IPS-11a (cell line): ENCODE measurements around the gene PTPRJ.
"Not testable (repeated sequence)": the region's sequence is repeated elsewhere in the genome, so short reads cannot be mapped to it uniquely, and the experiment has no call there.

ENCODE experiments used
- H3K4me3 ChIP-seq: one replicate; pipeline ENCODE4 v1.5.1; 2013; ENCODE audit warnings: low read depth, low read length, control low read depth

PTPRJ gene

DNA sequence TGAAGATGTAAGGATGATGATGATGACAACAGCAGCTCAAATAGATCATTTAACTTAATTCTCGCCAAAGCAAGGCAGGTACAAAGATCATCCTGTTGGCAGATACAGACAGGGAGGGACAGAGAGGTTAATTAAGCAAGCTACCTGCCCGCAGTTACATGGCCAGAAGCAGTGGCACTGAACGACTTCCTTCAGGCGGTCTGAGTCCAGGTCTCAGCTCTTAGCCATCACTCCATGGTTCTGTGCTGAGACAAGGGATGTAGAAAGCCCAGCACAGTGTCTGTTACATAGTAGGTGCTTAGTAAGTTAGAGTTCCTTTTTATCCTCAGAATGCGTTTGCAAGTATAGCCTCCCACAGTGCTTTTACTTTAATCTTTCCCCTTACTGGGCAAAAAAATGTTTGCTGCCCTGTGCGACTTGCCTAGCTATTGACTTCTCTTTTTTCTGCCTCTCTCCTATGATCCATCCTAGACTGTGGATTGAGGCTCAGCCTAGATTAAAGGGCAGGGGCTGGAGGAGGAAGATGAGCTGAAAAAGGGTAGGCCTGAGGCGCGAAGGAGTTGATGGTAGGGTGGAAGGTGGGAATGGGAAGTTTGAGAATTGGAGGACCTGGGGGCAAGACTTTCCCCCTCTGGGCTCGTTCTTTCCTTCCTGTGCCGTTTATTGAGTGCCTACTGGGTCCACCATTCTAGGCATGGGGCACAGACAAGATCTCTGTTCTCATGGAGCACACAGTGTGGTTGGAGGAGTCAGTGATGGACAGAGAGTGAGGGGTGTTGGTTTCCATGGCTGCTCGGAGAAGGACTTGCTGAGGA lies 128.1 kb downstream of the PTPRJ start:
- no peak overlapping the region for H3K4me3 ChIP-seq

DNA sequence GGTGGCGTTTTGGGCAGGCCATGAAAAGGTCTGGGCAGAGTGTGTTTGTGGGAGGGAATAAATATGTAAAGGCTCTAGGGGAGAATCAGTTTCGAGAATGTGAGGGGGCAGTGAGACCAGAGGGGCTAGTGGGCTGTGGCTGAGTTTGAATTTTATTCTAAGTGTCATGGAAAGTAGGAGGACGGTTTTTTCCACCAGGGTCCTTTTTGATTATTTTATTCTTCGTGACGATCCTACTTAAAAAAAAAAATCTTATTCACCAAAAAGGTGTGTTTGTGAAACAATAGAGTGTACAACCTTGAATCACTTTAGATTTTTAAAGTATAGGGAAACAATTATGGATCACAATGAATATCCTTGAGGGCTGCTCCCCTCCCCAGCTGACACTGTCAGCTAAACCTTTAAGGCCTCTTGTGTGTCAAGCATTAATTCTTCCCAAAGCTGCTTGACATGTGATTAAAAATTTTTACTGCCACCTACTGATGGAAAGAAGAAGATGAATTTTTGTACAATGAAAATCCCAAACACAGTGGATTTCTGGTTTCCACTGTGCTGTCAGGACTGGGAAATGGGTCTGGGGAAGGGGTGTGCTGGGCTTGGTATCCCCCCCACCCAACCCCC lies 128.8 kb downstream of the PTPRJ start:
- H3K4me3 ChIP-seq, result no peak overlapping the region

DNA sequence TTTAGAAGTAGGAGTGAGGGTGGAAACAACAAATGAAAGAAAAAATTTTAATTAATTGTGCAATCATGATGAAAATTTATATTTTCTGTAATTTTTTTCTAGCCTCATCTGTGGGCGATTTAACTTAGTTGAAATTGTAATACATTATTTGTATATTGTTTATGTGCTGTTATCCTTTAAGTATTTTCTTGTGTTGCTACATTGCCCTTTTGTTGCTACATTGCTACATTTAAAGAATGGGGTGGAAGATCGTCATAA lies 130.1 kb downstream of the PTPRJ start:
- H3K4me3 ChIP-seq, result no peak overlapping the region

- H3K4me3 ChIP-seq, result no peak overlapping the region
Measured at GRCh38 chr11:48111891-48112290, 131.5 kb downstream of the PTPRJ start.

DNA sequence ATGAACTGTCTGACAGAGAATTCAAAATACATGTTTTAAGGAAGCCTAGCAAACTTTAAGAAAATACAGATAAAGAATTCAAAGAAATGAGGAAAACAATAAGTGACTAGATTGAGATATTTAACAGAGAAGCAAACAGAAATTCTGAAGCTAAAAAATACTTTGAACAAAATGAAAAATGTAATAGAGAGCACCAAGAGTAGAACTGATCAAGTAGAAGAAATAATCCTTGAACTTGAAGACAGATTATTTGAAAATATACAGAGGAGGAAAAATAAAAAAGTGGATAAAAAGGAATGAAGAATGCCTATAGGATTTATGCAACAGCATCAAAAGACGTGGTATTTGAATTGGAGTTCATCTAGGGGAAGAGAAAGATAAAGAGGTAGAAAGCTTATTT lies 134.4 kb downstream of the PTPRJ start:
- no peak overlapping the region for H3K4me3 ChIP-seq

DNA sequence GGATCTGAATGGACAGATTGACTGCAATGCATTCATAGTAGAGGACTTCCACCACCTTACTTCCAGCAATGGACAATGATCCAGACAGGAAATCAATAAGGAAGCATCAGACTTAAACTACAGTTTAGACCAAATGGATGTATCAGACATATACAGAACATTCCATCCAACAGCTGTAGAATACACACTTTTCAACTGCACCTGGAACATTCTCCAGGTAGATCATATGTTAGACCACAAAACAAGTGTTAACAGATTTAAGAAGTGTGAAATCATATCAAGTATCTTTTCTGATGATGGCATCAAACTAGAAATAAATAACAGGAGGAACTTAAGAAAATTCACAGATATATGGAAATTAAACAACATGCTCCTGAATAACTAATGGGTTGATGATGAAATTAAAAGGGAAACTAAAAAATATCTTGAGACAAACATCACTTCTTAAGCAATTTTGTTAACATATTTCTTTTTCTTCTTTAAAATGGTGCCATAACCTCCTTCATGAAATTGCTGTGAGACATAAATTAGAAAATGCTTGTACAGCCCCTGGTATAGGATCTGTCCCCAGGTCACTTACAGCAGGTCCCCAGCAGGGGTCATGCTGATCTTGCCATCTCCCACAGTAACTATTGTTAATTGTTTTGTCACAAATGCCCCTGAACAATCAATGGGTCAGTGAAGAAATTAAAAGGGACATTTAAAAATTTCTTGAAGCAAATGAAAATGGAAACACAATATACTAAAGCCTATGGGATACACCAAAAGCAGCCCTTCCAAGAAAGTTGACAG lies 136.3 kb downstream of the PTPRJ start:
- H3K4me3 ChIP-seq, result no peak overlapping the region

DNA sequence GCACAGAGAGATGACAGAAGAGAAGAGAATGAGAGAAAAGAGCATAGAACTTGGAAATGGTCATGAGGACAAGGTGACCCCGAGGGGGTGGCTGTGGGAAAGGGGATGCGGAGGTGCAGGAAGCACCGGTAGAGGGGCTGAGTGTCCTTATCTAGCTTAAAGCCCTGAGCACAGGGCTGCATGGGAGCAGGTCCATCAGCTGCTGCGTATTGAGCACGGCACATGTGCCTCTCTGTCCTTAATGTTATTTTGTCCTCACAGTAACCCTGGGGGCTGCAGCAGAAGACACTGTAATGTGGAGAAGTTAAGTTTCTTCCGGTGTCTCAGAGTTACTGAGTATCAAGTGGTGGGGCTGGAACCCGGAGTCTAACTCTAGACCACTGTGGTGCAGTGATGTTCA lies 141.9 kb downstream of the PTPRJ start:
- no peak overlapping the region for H3K4me3 ChIP-seq

GRCh38 chr11:48122656-48123055 lies 142.3 kb downstream of the PTPRJ start:
- H3K4me3 ChIP-seq, result no peak overlapping the region

GRCh38 chr11:48123254-48123875 lies 143.0 kb downstream of the PTPRJ start:
- no peak overlapping the region for H3K4me3 ChIP-seq

DNA sequence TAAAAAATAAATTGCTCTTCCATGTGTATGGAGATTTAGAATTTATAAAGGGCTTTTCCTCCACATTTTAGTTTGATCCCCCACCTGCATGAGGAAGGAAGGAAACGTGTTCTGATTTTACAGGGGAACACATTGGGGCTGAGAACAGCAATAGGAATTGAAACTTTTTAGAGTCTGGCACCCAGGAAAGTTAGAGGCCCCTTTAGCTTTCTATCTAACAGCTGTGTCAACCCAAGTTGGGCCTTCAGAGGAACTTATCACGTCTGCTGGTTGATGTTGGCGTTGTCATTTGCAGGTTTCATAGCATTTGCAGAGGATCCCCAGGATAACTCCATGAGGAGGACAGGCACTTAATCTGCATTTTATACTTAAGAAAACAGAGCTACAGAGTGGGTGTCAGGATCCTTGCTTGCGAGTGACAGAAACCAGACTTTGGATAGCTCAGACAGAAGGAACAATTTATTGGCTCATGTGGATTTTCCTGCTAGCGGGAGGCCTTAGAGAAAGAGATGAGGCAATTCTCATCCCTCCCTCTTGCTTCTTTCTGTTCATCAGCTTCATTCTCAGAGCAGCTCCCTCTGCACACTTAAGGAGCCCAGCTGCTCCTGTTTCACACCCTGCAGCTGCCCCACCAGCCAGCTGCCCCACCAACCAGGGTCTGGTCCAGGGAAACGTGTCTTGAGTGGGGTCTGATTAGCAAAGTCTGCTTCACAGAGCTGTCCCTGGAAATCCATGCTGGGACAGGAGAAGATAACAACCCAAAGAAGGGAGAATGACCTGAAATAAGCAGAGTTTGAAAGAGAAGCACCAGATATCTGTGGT lies 143.8 kb downstream of the PTPRJ start:
- H3K4me3 ChIP-seq, result no peak overlapping the region

- H3K4me3 ChIP-seq, result no peak overlapping the region
Measured at GRCh38 chr11:48124880-48125279, 144.5 kb downstream of the PTPRJ start.

- no peak overlapping the region for H3K4me3 ChIP-seq
Measured at GRCh38 chr11:48125866-48126265, 145.5 kb downstream of the PTPRJ start.

DNA sequence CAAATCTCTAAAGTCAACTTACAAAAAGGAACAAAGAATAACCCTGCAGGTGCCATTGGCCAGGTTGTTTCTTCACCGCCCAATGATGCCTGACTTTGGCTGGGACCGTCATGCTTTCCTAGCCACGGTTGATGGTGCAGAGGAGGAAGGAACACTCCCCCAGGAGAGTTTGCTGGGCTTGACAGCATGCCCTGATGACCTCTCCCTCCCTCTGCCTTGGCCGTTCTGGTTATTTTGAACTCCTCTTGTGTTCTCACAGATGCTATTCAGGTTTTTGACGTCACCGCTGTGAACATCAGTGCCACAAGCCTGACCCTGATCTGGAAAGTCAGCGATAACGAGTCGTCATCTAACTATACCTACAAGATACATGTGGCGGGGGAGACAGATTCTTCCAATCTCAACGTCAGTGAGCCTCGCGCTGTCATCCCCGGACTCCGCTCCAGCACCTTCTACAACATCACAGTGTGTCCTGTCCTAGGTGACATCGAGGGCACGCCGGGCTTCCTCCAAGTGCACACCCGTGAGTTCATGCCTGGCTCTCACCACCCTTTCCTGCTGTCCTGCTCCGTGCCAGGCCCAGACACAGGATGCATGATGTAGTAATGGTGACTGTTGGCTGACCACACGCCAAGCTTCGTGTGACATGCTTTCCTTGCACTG lies 147.3 kb downstream of the PTPRJ start:
- H3K4me3 ChIP-seq, result no peak overlapping the region

DNA sequence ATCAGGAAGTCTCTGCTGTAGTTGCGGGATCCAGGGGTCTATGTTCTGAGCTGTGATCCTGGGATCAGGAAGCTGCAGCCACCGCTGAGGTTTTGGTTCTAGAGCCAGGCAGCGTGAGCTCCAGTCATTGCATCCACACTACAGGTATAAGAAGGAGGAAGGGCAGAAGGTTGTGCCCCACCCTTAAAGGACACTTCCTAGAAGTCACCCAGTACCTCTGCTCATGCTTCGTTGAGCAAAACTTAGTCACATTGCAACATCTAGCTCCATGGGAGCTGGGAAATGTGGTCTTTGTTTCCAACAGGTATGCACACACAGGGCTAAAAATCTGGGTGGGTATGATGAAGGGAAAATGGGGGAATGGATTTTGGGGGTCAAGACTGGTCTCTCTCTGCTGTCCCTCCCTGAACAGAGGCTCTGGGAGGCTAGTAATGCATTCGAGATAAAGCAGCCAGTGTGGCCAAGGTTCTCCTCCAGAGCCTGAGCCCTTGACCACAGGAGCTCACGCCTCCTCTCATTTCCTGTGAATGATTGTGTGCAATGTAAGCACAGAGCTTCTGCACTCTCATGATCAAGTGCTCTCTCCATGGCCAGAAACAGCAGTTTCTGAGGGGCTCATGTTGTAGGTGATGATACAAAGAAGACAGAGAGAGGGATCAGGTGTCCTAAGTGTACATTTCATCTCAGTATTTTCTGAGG lies 149.5 kb downstream of the PTPRJ start:
- no peak overlapping the region for H3K4me3 ChIP-seq

GRCh38 chr11:48134221-48134922 lies 154.0 kb downstream of the PTPRJ start:
- no peak overlapping the region for H3K4me3 ChIP-seq

GRCh38 chr11:48138222-48138621 lies 157.9 kb downstream of the PTPRJ start:
- no peak overlapping the region for H3K4me3 ChIP-seq

- not testable (repeated sequence) for H3K4me3 ChIP-seq
Measured at GRCh38 chr11:48139896-48140295, 159.5 kb downstream of the PTPRJ start.

- no peak overlapping the region for H3K4me3 ChIP-seq
Measured at GRCh38 chr11:48141475-48142122, 161.2 kb downstream of the PTPRJ start.

DNA sequence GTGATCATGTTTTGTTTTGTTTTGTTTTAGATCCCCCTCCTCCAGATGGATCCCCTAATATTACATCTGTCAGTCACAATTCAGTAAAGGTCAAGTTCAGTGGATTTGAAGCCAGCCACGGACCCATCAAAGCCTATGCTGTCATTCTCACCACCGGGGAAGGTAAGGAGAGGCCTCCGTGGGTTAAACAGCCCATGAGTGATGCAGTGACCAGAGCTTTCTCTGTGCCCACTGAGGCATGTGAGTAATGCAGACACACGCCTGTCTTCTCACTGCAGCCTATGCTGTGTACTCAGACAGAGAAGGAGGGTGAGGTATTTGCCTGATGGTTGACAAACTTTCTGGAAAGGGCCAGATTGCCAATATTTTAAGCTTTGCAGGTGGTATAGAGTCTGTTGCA lies 162.5 kb downstream of the PTPRJ start:
- H3K4me3 ChIP-seq, result no peak overlapping the region
